GM12878 (cell line): ENCODE measurements around the gene ESR1. TPM values are rescaled to one million over a fixed set of nuclear protein-coding genes. Genes with fewer than 3 reads are reported as not detected.

ENCODE experiments used
- ATAC-seq: fragments of 200-7000 bp; cut with Tn5 transposase; 3 replicates; pipeline ENCODE4 v1.9.1; 2020; ENCODE audit warnings: mild to moderate bottlenecking, moderate library complexity
- BruUV-seq: library from RNA; stranded (reverse); fragments of 400-500 nt; replicated peaks from 2 replicates; lab custom pipeline; 2021; lab: Mats Ljungman, UMichigan
- CTCF ChIA-PET: fragments of 300-600 bp; sonication (Branson Sonifier 250); formaldehyde crosslinking; extraction: SDS; loops from one replicate; lab custom pipeline; 2021; ENCODE audit warnings: inconsistent platforms; lab: Yijun Ruan, JAX
- POLR2A ChIA-PET: fragments of 350-600 bp; formaldehyde crosslinking; extraction: SDS; loops from one replicate; lab custom pipeline; 2021; ENCODE audit warnings: inconsistent platforms; lab: Charles Lee
- RAD21 ChIA-PET: fragments of 300-600 bp; sonication (Branson Sonifier 250); formaldehyde crosslinking; loops from one replicate; lab custom pipeline; 2023; ENCODE audit warnings: antibody characterized with exemption; ENCODE audit not compliant: unreplicated experiment; lab: Charles Lee
- SMC1A ChIA-PET: fragments of 300-600 bp; sonication (Branson Sonifier 250); formaldehyde crosslinking; loops from one replicate; lab custom pipeline; 2023; ENCODE audit not compliant: unreplicated experiment, uncharacterized antibody; lab: Charles Lee
- DNase-seq: peaks from one replicate; pipeline ENCODE4 v3.0.0-alpha.2; 2011; ENCODE audit warnings: low read depth, low spot score
- FAIRE-seq: peaks from 3 replicates; lab custom pipeline; 2011; peaks lifted over from hg19 to GRCh38; lab: Jason Lieb, UNC
- H2AFZ ChIP-seq: 2 replicates; pipeline ENCODE4 v1.6.0; 2011; ENCODE audit warnings: low read depth, low read length, control low read depth; ENCODE audit not compliant: control insufficient read depth
- H3K27ac ChIP-seq: 2 replicates; pipeline ENCODE4 v1.5.1; 2011; ENCODE audit warnings: control low read depth; ENCODE audit not compliant: control insufficient read depth, insufficient read depth
- H3K27me3 ChIP-seq, 2 experiments: replicated peaks in 1 of 2; 2 replicates each; pipeline versions ENCODE4 v1.6.0 to v1.6.1; 2011; ENCODE audit warnings: low read length in 1 of 2; ENCODE audit not compliant: control insufficient read depth in 2 of 2, insufficient read depth in 2 of 2
- H3K36me3 ChIP-seq, 2 experiments: 2 replicates each; pipeline ENCODE4 v1.5.1; 2011; ENCODE audit warnings: low read length in 1 of 2; ENCODE audit not compliant: control insufficient read depth in 2 of 2, insufficient read depth in 2 of 2
- H3K4me1 ChIP-seq: 2 replicates; pipeline ENCODE4 v1.6.1; 2011; ENCODE audit warnings: mild to moderate bottlenecking, low read length, moderate library complexity, mixed read lengths; ENCODE audit not compliant: control insufficient read depth, insufficient read depth
- H3K4me2 ChIP-seq: 2 replicates; pipeline ENCODE4 v1.6.0; 2011; ENCODE audit warnings: control low read depth; ENCODE audit not compliant: control insufficient read depth, insufficient read depth
- H3K4me3 ChIP-seq: fragments of 200-600 bp; sonication (generic); 2 replicates; pipeline ENCODE4 v1.5.1; 2016
- H3K79me2 ChIP-seq: 2 replicates; pipeline ENCODE4 v1.6.0; 2011; ENCODE audit warnings: low read length; ENCODE audit not compliant: control insufficient read depth, insufficient read depth
- H3K9ac ChIP-seq: 2 replicates; pipeline ENCODE4 v1.8.0; 2011; ENCODE audit warnings: low read length, control low read depth, mixed read lengths; ENCODE audit not compliant: control insufficient read depth, insufficient read depth
- H3K9me3 ChIP-seq: replicated peaks from 3 replicates; pipeline ENCODE4 v1.5.1; 2011; ENCODE audit warnings: mild to moderate bottlenecking, low read length; ENCODE audit not compliant: control insufficient read depth, insufficient read depth
- H4K20me1 ChIP-seq: 2 replicates; pipeline ENCODE4 v1.6.0; 2011; ENCODE audit not compliant: control insufficient read depth, insufficient read depth
- CHD1 ChIP-seq: IDR thresholded peaks from 2 replicates; pipeline ENCODE4 v1.6.1; 2012; ENCODE audit warnings: low read depth, low read length, improper control_type of control experiment
- CREM ChIP-seq: IDR thresholded peaks from 2 replicates; pipeline ENCODE4 v1.6.1; 2014; ENCODE audit warnings: antibody characterized with exemption, low read depth
- EZH2 ChIP-seq: IDR thresholded peaks from 2 replicates; pipeline ENCODE4 v1.6.1; 2012; ENCODE audit warnings: low read depth, mild to moderate bottlenecking, control low read depth, inconsistent platforms, low read length, borderline replicate concordance; ENCODE audit not compliant: control insufficient read depth
- PAX5 ChIP-seq: IDR thresholded peaks from 2 replicates; pipeline ENCODE4 v1.6.1; 2011; ENCODE audit warnings: low read depth, low read length, borderline replicate concordance
- SUZ12 ChIP-seq: fragments of 200-600 bp; sonication (generic); IDR thresholded peaks from one replicate; pipeline ENCODE4 v1.6.1; 2018; ENCODE audit warnings: antibody characterized with exemption, mild to moderate bottlenecking; ENCODE audit not compliant: unreplicated experiment
- TCF12 ChIP-seq: IDR thresholded peaks from 2 replicates; pipeline ENCODE4 v1.6.1; 2011; ENCODE audit warnings: low read depth, mild to moderate bottlenecking, low read length
- ZBED1 ChIP-seq: IDR thresholded peaks from 2 replicates; pipeline ENCODE4 v1.6.1; 2016; ENCODE audit warnings: borderline replicate concordance
- WGBS: methylation state at CpG from one replicate; pipeline ENCODE4 v1.1.6; 2016; ENCODE audit warnings: low lambda C conversion rate; ENCODE audit not compliant: insufficient replicate concordance, insufficient coverage; ENCODE audit errors: missing lambda C conversion rate; 5-methylcytosine and 5-hydroxymethylcytosine counted together
- in situ Hi-C: fragments of 300-500 bp; cut with MboI; formaldehyde crosslinking; loops from 9 replicates; pipeline ENCODE4 v1.14.3; 2018; ENCODE audit warnings: mixed read lengths
- intact Hi-C: fragments of 100-400 bp; cut with micrococcal nuclease; formaldehyde crosslinking; loops from one replicate; pipeline ENCODE4 v1.14.2; 2022; ENCODE audit not compliant: unreplicated experiment
- polyA plus RNA-seq, 11 experiments: library from polyadenylated mRNA; depleted of rRNA in 4 of 11; unstranded in 6 of 11; stranded (reverse) in 5 of 11; fragments of >200 nt; fragmentation: Nextera tagmentation in 4 of 11; fragmentation: Illumina TruSeq in 1 of 11; extraction: Ambion mirVana in 4 of 11; extraction: Trizol in 1 of 11; gene quantifications; 1 replicate in 1 of 11; 2 replicates in 10 of 11; pipeline versions ENCODE4 v1.2.1 to v1.2.3, GENCODE V29; 2011 to 2016; ENCODE audit warnings: inconsistent platforms in 2 of 11, missing spikeins in 2 of 11, low read depth in 1 of 11
- total RNA-seq, 4 experiments: library from RNA; depleted of rRNA in 3 of 4; stranded (reverse); fragments of >200 nt in 3 of 4; fragmentation: Illumina TruSeq in 1 of 4; extraction: Trizol in 1 of 4; gene quantifications; 2 replicates each; pipeline versions ENCODE4 v1.2.1 to v1.2.3, GENCODE V29; 2013 to 2021
- TF ChIP-seq, protein P1 (sequence below): IDR thresholded peaks from 2 replicates; pipeline ENCODE4 v1.6.1; 2011; ENCODE audit warnings: borderline replicate concordance, low read depth, mild to moderate bottlenecking, moderate library complexity, low read length; ENCODE audit not compliant: insufficient read depth, poor library complexity, severe bottlenecking
- TF ChIP-seq, protein P2 (sequence below): fragments of 450-650 bp; IDR thresholded peaks from 2 replicates; pipeline ENCODE4 v1.6.1; 2017; ENCODE audit warnings: mild to moderate bottlenecking, low read depth, inconsistent platforms; ENCODE audit not compliant: poor library complexity, severe bottlenecking

The ESR1 gene
- total and polyA plus RNA-seq, 10 of the 15 experiments (the other 5 are each of a cell fraction or from before 2014, with no cell fraction given) = 0.03 to 0.51 (median 0.21) TPM; not detected in 4

DNA sequence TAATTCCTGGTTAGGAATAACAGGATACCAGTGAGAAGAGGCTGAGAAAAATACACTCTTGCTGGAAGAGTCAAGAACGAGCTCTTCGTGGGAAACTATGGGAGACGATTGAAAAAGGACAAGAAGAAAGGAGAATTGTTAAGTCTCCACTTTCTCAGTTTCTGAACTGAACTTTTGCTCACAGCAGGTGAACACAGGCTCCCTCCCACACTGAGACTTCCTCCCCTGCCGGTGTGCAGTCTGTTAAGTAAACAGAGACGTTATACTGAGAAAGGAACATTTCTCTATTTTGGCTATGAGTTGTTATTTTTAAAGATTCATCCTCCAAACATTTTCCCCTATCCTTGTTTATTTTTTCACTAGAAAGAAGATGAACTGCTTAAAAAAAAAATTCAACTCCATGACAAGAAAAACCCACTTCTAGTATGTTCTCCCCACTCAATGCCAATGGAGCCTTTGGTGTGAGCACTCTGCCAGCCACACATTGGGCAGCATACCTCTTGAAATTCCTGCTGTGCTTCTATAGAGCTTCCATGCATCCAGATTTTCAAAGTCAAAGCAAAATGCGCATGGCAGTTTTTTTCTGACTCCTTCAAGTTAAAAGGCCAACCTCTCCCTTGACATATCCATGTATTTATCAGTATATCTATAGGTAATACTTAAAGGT lies 250.5 kb downstream of the ESR1 start (continued):
- TF ChIP-seq, protein P1, sequence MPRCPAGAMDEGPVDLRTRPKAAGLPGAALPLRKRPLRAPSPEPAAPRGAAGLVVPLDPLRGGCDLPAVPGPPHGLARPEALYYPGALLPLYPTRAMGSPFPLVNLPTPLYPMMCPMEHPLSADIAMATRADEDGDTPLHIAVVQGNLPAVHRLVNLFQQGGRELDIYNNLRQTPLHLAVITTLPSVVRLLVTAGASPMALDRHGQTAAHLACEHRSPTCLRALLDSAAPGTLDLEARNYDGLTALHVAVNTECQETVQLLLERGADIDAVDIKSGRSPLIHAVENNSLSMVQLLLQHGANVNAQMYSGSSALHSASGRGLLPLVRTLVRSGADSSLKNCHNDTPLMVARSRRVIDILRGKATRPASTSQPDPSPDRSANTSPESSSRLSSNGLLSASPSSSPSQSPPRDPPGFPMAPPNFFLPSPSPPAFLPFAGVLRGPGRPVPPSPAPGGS = no peak
- TF ChIP-seq CREM (no peak), CHD1 (no peak)

DNA sequence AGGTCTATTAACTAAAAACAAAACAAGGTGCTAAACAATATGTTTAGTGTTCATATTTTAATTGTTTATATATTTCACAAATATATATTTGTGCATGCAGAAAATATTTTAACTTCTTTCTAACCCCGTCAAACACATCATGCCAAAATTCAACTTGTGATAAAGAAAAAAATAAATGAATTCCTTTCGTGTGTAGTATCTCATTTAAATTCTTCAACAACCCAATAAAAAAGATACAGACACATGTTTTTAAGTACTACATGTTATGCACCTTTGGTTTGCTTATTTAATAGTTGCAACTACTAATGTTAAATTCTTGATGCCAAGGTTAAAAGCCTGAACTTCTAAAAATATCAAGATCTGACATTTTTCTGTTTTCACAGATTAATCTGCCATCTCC lies 252.4 kb downstream of the ESR1 start:
- 42% methylated on average over 2 of the region's 2 CpGs for WGBS

More for the DNA sequence above, 252.4 kb downstream of the ESR1 start:
- intact Hi-C loops = no loop called here
- Histone ChIP-seq H3K4me1 (no peaks in the 10 kb centered on the region), H3K9ac (no peak overlapping the region), H3K79me2 (no peaks in the 10 kb centered on the region), H3K4me2 (no peak overlapping the region), H3K9me3 (no peaks in the 10 kb centered on the region), H2AFZ (no peak overlapping the region), H3K27me3 (no peaks in the 10 kb centered on the region; a peak in 1 of 4 replicates), H3K27ac (no peak overlapping the region), H3K4me3 (no peak overlapping the region), H3K36me3 (no peaks in the 10 kb centered on the region), H4K20me1 (no peaks in the 10 kb centered on the region)
- ChIA-PET POLR2A (no interaction called here), CTCF (no interaction called here), RAD21 (no interaction called here), SMC1A (interaction anchor here (0.6 kb wide), 1 partner anchor 9 kb away, joined by 3 read pairs; no protein-coding TSS in a partner anchor)
- FAIRE-seq = no peak
- BruUV-seq = no TSS peak
- DNase-seq = no peak
- ATAC-seq = no peak
- no peak for TF ChIP-seq TCF12
- TF ChIP-seq, protein P2, sequence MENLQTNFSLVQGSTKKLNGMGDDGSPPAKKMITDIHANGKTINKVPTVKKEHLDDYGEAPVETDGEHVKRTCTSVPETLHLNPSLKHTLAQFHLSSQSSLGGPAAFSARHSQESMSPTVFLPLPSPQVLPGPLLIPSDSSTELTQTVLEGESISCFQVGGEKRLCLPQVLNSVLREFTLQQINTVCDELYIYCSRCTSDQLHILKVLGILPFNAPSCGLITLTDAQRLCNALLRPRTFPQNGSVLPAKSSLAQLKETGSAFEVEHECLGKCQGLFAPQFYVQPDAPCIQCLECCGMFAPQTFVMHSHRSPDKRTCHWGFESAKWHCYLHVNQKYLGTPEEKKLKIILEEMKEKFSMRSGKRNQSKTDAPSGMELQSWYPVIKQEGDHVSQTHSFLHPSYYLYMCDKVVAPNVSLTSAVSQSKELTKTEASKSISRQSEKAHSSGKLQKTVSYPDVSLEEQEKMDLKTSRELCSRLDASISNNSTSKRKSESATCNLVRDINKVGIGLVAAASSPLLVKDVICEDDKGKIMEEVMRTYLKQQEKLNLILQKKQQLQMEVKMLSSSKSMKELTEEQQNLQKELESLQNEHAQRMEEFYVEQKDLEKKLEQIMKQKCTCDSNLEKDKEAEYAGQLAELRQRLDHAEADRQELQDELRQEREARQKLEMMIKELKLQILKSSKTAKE = no peak
- no peak for TF ChIP-seq EZH2
- TF ChIP-seq PAX5 = no peak
- TF ChIP-seq SUZ12 = no peak
- TF ChIP-seq ZBED1 = no peak
- in situ Hi-C loops = no loop called here
